ENCODE results near the gene LRTM2. TPM values are rescaled to one million over a fixed set of nuclear protein-coding genes. Genes with fewer than 3 reads are reported as not detected.
A peak's percentile ranks its signal among the peaks of the same experiment; 100 is the strongest.

The LRTM2 gene
- total RNA-seq, 1 donor from 2014 or later = not detected

GRCh38 chr12:1804545-1805332 lies 15.6 kb upstream of the LRTM2 start:
- no peak overlapping the region for H3K4me3 ChIP-seq
- DNase-seq (peak; percentile 91), ATAC-seq (peak; percentile 92)
- H3K27me3 ChIP-seq = no peaks in the 10 kb centered on the region
- no peaks in the 10 kb centered on the region for H3K36me3 ChIP-seq
- no peak overlapping the region for H3K27ac ChIP-seq
- H3K4me1 ChIP-seq = no peaks in the 10 kb centered on the region
- intact Hi-C loops (cut with DNase I) = loop anchor here (10.0 kb wide), 1 partner anchor 230 kb away; no protein-coding TSS in a partner anchor
- no peak for TF ChIP-seq CTCF (IDR thresholded peaks at IDR 0.05)
- no peaks in the 10 kb centered on the region for H3K9me3 ChIP-seq

GRCh38 chr12:1805441-1806081 lies 14.8 kb upstream of the LRTM2 start:
- no peak for ATAC-seq
- no peak for TF ChIP-seq CTCF (IDR thresholded peaks at IDR 0.05)
- Histone ChIP-seq H3K4me1 (no peaks in the 10 kb centered on the region), H3K27me3 (no peaks in the 10 kb centered on the region), H3K36me3 (no peaks in the 10 kb centered on the region), H3K27ac (no peak overlapping the region), H3K9me3 (no peaks in the 10 kb centered on the region), H3K4me3 (no peak overlapping the region)
- DNase-seq = peak; percentile 55
- intact Hi-C loops (cut with DNase I) = loop anchor here (10.0 kb wide), 1 partner anchor 229 kb away; no protein-coding TSS in a partner anchor

- Histone ChIP-seq H3K9me3 (no peaks in the 10 kb centered on the region), H3K36me3 (no peaks in the 10 kb centered on the region), H3K27ac (no peak overlapping the region), H3K4me3 (no peak overlapping the region), H3K4me1 (no peaks in the 10 kb centered on the region), H3K27me3 (no peaks in the 10 kb centered on the region)
- ATAC-seq = no peak
- peak; percentile 45 for DNase-seq
- intact Hi-C loops (cut with DNase I) = loop anchor here (10.0 kb wide), 1 partner anchor 228 kb away; no protein-coding TSS in a partner anchor
- no peak for TF ChIP-seq CTCF (IDR thresholded peaks at IDR 0.05)
These were observed 13.9 kb upstream of the LRTM2 start for GRCh38 chr12:1806301-1807086.

GRCh38 chr12:1807087-1807860 lies 13.1 kb upstream of the LRTM2 start:
- intact Hi-C loops (cut with DNase I) = loop anchor here (10.0 kb wide), 1 partner anchor 228 kb away; no protein-coding TSS in a partner anchor
- no peaks in the 10 kb centered on the region for H3K36me3 ChIP-seq
- H3K4me1 ChIP-seq = peaks cover 3% of the 10 kb centered on the region
- H3K9me3 ChIP-seq = no peaks in the 10 kb centered on the region
- no peaks in the 10 kb centered on the region for H3K27me3 ChIP-seq
- DNase-seq = peak; percentile 51
- H3K27ac ChIP-seq = no peak overlapping the region
- TF ChIP-seq CTCF (IDR thresholded peaks at IDR 0.05) = no peak
- no peak for ATAC-seq
- H3K4me3 ChIP-seq = no peak overlapping the region
